H9 (cell line): ENCODE results near the gene TPSB2. TPM values are rescaled to one million over a fixed set of nuclear protein-coding genes. Genes with fewer than 3 reads are reported as not detected.

ENCODE experiments used
- DNase-seq: peaks from one replicate; pipeline ENCODE4 v3.0.0-alpha.2; 2017
- H2AFZ ChIP-seq: one replicate; pipeline ENCODE4 v1.6.1; 2013; ENCODE audit warnings: mild to moderate bottlenecking, low read length, control low read depth, moderate library complexity
- H2AK5ac ChIP-seq: 2 replicates; pipeline ENCODE4 v1.6.1; 2013; ENCODE audit warnings: low read length, control low read depth, mixed read lengths; ENCODE audit not compliant: insufficient read length
- H2BK120ac ChIP-seq: one replicate; pipeline ENCODE4 v1.6.1; 2013; ENCODE audit warnings: low read depth, mild to moderate bottlenecking, low read length, control low read depth, inconsistent platforms; ENCODE audit not compliant: poor library complexity, severe bottlenecking
- H2BK12ac ChIP-seq: 2 replicates; pipeline ENCODE4 v1.6.1; 2013; ENCODE audit warnings: low read length, control low read depth, mixed read lengths, low read depth; ENCODE audit not compliant: insufficient read length
- H2BK15ac ChIP-seq: 2 replicates; pipeline ENCODE4 v1.6.1; 2013; ENCODE audit warnings: low read depth, low read length, control low read depth
- H2BK20ac ChIP-seq: one replicate; pipeline ENCODE4 v1.6.1; 2013; ENCODE audit warnings: low read depth, mild to moderate bottlenecking, low read length, control low read depth, inconsistent platforms; ENCODE audit not compliant: poor library complexity, severe bottlenecking
- H2BK5ac ChIP-seq: 2 replicates; pipeline ENCODE4 v1.6.1; 2013; ENCODE audit warnings: low read length, control low read depth, mixed read lengths; ENCODE audit not compliant: insufficient read length
- H3K14ac ChIP-seq: 2 replicates; pipeline ENCODE4 v1.6.1; 2013; ENCODE audit warnings: low read length, control low read depth; ENCODE audit not compliant: insufficient read depth
- H3K18ac ChIP-seq: 2 replicates; pipeline ENCODE4 v1.6.1; 2013; ENCODE audit warnings: low read depth, mild to moderate bottlenecking, mixed read lengths, low read length, control low read depth; ENCODE audit not compliant: insufficient read length
- H3K23ac ChIP-seq: 2 replicates; pipeline ENCODE4 v1.6.1; 2013; ENCODE audit warnings: low read length, control low read depth, mixed read lengths, low read depth; ENCODE audit not compliant: insufficient read length
- H3K23me2 ChIP-seq: 2 replicates; pipeline ENCODE4 v1.6.1; 2013; ENCODE audit warnings: low read depth, mild to moderate bottlenecking, mixed read lengths, low read length, control low read depth; ENCODE audit not compliant: insufficient read length, poor library complexity, severe bottlenecking
- H3K27ac ChIP-seq: 2 replicates; pipeline ENCODE4 v1.5.1; 2013; ENCODE audit warnings: low read length, control low read depth, mixed read lengths, low read depth; ENCODE audit not compliant: insufficient read length
- H3K27me3 ChIP-seq: 2 replicates; pipeline ENCODE4 v1.6.1; 2013; ENCODE audit warnings: low read length, control low read depth, inconsistent platforms; ENCODE audit not compliant: insufficient read depth
- H3K4ac ChIP-seq: 2 replicates; pipeline ENCODE4 v1.6.1; 2013; ENCODE audit warnings: low read depth, mild to moderate bottlenecking, control low read depth, inconsistent platforms, low read length, moderate library complexity
- H3K4me1 ChIP-seq: 2 replicates; pipeline ENCODE4 v1.6.1; 2013; ENCODE audit warnings: low read length, control low read depth, inconsistent platforms; ENCODE audit not compliant: insufficient read depth
- H3K4me2 ChIP-seq: 2 replicates; pipeline ENCODE4 v1.6.1; 2013; ENCODE audit warnings: low read length, control low read depth, mixed read lengths; ENCODE audit not compliant: insufficient read length, insufficient read depth
- H3K56ac ChIP-seq: 2 replicates; pipeline ENCODE4 v1.6.1; 2013; ENCODE audit warnings: low read depth, mild to moderate bottlenecking, mixed read lengths, low read length, control low read depth; ENCODE audit not compliant: insufficient read length
- H3K79me1 ChIP-seq: 2 replicates; pipeline ENCODE4 v1.6.1; 2013; ENCODE audit warnings: low read depth, mild to moderate bottlenecking, moderate library complexity, low read length, control low read depth, inconsistent platforms; ENCODE audit not compliant: insufficient read depth, poor library complexity, severe bottlenecking
- H3K79me2 ChIP-seq: 2 replicates; pipeline ENCODE4 v1.6.1; 2013; ENCODE audit warnings: low read length, control low read depth, inconsistent platforms; ENCODE audit not compliant: insufficient read depth
- H3K9ac ChIP-seq: 2 replicates; pipeline ENCODE4 v1.6.1; 2013; ENCODE audit warnings: low read length, control low read depth, mixed read lengths; ENCODE audit not compliant: insufficient read length; ENCODE audit errors: extremely low read depth
- H3K9me3 ChIP-seq: one replicate; pipeline ENCODE4 v1.6.1; 2013; ENCODE audit warnings: low read depth, low read length, inconsistent platforms; ENCODE audit not compliant: control insufficient read depth
- H3T11ph ChIP-seq: one replicate; pipeline ENCODE4 v1.6.1; 2013; ENCODE audit warnings: mild to moderate bottlenecking, low read length, control low read depth, inconsistent platforms
- H4K20me1 ChIP-seq: one replicate; pipeline ENCODE4 v1.6.1; 2013; ENCODE audit not compliant: control insufficient read depth, insufficient read length, insufficient read depth
- H4K5ac ChIP-seq: 2 replicates; pipeline ENCODE4 v1.6.1; 2013; ENCODE audit warnings: low read depth, mild to moderate bottlenecking, mixed read lengths, low read length, control low read depth; ENCODE audit not compliant: insufficient read length
- H4K8ac ChIP-seq: replicated peaks from 2 replicates; pipeline ENCODE4 v1.6.1; 2013; ENCODE audit warnings: low read length, control low read depth, mixed read lengths, low read depth; ENCODE audit not compliant: insufficient read length
- H4K91ac ChIP-seq: 2 replicates; pipeline ENCODE4 v1.6.1; 2013; ENCODE audit warnings: low read depth, mild to moderate bottlenecking, moderate library complexity, mixed read lengths, low read length, control low read depth; ENCODE audit not compliant: insufficient read length
- H3K27ac Mint-ChIP-seq, 3 experiments: 2 replicates in 2 of 3; 3 replicates in 1 of 3; pipeline ENCODE4 v1.8.0; 2020 to 2021; ENCODE audit warnings: mixed read lengths in 3 of 3, mild to moderate bottlenecking in 1 of 3, moderate library complexity in 1 of 3
- H3K27me3 Mint-ChIP-seq: 2 replicates; pipeline ENCODE4 v1.8.0; 2021; ENCODE audit warnings: low read depth, mild to moderate bottlenecking, moderate library complexity, mixed read lengths
- H3K36me3 Mint-ChIP-seq, 3 experiments: 2 replicates in 2 of 3; 3 replicates in 1 of 3; pipeline ENCODE4 v1.8.0; 2020 to 2021; ENCODE audit warnings: low read depth in 3 of 3, mixed read lengths in 3 of 3; ENCODE audit not compliant: insufficient read depth in 1 of 3
- H3K4me1 Mint-ChIP-seq, 2 experiments: 2 replicates each; pipeline ENCODE4 v1.8.0; 2020; ENCODE audit warnings: mixed read lengths in 2 of 2
- H3K4me3 Mint-ChIP-seq, 2 experiments: 2 replicates in 1 of 2; 3 replicates in 1 of 2; pipeline ENCODE4 v1.8.0; 2020 to 2021; ENCODE audit warnings: mild to moderate bottlenecking in 2 of 2, mixed read lengths in 2 of 2, moderate library complexity in 1 of 2
- H3K9me3 Mint-ChIP-seq, 2 experiments: 2 replicates in 1 of 2; 3 replicates in 1 of 2; pipeline ENCODE4 v1.8.0; 2020; ENCODE audit warnings: mild to moderate bottlenecking in 2 of 2, mixed read lengths in 2 of 2, moderate library complexity in 1 of 2
- WGBS: extraction: QIAGEN DNeasy Blood & Tissue Kit; methylation state at CpG from one replicate; pipeline ENCODE4 v1.1.7; 2013; ENCODE audit warnings: missing lambda C conversion rate, low lambda C conversion rate, mixed read lengths; ENCODE audit not compliant: insufficient read length; ENCODE audit errors: extremely low coverage; 5-methylcytosine and 5-hydroxymethylcytosine counted together
- total RNA-seq: library from RNA; stranded (reverse); gene quantifications from 2 replicates; pipeline ENCODE4 v1.2.1, GENCODE V29; 2021
- TF ChIP-seq, protein P1 (sequence below): fragments of 200-600 bp; sonication (generic); conservative IDR thresholded peaks from 3 replicates; pipeline ENCODE4 v1.8.0; 2021; ENCODE audit warnings: antibody characterized with exemption, mild to moderate bottlenecking

Gene TPSB2
- total RNA-seq, 1 experiment from 2014 or later = not detected

DNA sequence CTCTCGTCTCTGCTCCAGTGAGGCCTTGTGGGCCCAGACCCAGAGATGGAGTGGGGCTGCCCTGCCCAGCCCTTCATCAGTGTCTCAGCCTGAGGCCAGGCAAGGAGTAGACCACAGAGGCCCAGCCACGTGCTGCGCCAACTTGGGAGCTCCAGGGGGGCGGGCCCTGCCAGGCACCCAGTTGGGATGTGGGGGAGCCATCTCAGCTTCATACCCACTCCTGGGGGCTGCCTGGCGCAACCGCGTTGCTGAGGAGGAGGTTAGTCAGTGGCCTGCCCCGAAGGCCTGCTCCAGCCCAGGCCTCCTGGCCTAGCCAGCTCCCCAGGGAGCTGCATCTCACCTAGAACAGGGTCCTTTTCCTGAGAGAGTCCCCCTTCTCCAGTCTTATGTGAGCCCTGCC, 16.8 kb downstream of the TPSB2 start:
- Histone ChIP-seq H3K23me2 (no peaks in the 10 kb centered on the region), H3K27me3 (no peaks in the 10 kb centered on the region), H3K79me2 (no peaks in the 10 kb centered on the region), H4K20me1 (peaks cover 3% of the 10 kb centered on the region), H3K79me1 (no peaks in the 10 kb centered on the region), H2BK120ac (no peak overlapping the region), H3K27ac (no peak overlapping the region), H2BK5ac (no peak overlapping the region), H3K56ac (no peak overlapping the region), H4K5ac (no peak overlapping the region), H2AK5ac (no peak overlapping the region), H2BK15ac (no peak overlapping the region), H3K9ac (no peak overlapping the region), H3K4me1 (no peaks in the 10 kb centered on the region), H2BK12ac (no peak overlapping the region), H3K23ac (no peak overlapping the region), H3K4ac (no peak overlapping the region), H3K18ac (no peak overlapping the region), H3K4me2 (no peak overlapping the region), H4K8ac (no peak overlapping the region), H3K14ac (no peak overlapping the region), H2BK20ac (no peak overlapping the region), H4K91ac (no peak overlapping the region), H2AFZ (no peak overlapping the region), H3K9me3 (no peaks in the 10 kb centered on the region), H3T11ph (no peak overlapping the region)
- TF ChIP-seq, protein P1, sequence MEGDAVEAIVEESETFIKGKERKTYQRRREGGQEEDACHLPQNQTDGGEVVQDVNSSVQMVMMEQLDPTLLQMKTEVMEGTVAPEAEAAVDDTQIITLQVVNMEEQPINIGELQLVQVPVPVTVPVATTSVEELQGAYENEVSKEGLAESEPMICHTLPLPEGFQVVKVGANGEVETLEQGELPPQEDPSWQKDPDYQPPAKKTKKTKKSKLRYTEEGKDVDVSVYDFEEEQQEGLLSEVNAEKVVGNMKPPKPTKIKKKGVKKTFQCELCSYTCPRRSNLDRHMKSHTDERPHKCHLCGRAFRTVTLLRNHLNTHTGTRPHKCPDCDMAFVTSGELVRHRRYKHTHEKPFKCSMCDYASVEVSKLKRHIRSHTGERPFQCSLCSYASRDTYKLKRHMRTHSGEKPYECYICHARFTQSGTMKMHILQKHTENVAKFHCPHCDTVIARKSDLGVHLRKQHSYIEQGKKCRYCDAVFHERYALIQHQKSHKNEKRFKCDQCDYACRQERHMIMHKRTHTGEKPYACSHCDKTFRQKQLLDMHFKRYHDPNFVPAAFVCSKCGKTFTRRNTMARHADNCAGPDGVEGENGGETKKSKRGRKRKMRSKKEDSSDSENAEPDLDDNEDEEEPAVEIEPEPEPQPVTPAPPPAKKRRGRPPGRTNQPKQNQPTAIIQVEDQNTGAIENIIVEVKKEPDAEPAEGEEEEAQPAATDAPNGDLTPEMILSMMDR = no peak
- Mint-ChIP-seq H3K4me3 (no peak overlapping the region), H3K27ac (no peak overlapping the region), H3K27me3 (no peaks in the 10 kb centered on the region), H3K36me3 (peaks cover 2 to 44% (median 31%) of the 10 kb centered on the region in 3 experiments; a peak in 6 of 7 replicates), H3K9me3 (no peaks in the 10 kb centered on the region), H3K4me1 (no peaks in the 10 kb centered on the region)
- DNase-seq = no peak
- no CpG with 5 or more reads among the region's 8 CpGs for WGBS
